IMR-90 (cell line): ENCODE measurements around the gene PRICKLE2.

ENCODE experiments used
- BHLHE40 ChIP-seq: fragments of 150-350 bp; IDR thresholded peaks from 2 replicates; pipeline ENCODE4 v1.6.1; 2016; ENCODE audit warnings: mild to moderate bottlenecking, low read depth, low read length
- CEBPB ChIP-seq: IDR thresholded peaks from 2 replicates; pipeline ENCODE4 v1.6.1; 2012; ENCODE audit warnings: low read depth, low read length, improper control_type of control experiment
- CHD1 ChIP-seq: IDR thresholded peaks from 2 replicates; pipeline ENCODE4 v1.6.1; 2012; ENCODE audit warnings: low read depth, low read length, improper control_type of control experiment
- MAFK ChIP-seq: IDR thresholded peaks from 2 replicates; pipeline ENCODE4 v1.6.1; 2012; ENCODE audit warnings: low read depth, low read length, improper control_type of control experiment
- MAZ ChIP-seq: IDR thresholded peaks from 2 replicates; pipeline ENCODE4 v1.6.1; 2012; ENCODE audit warnings: low read depth, mild to moderate bottlenecking, low read length, improper control_type of control experiment, moderate library complexity, borderline replicate concordance
- MXI1 ChIP-seq: IDR thresholded peaks from 2 replicates; pipeline ENCODE4 v1.6.1; 2012; ENCODE audit warnings: low read depth, mild to moderate bottlenecking, low read length, moderate library complexity, borderline replicate concordance
- POLR2A ChIP-seq: IDR thresholded peaks from 2 replicates; pipeline ENCODE4 v1.6.1; 2012; ENCODE audit warnings: mild to moderate bottlenecking, low read depth, low read length
- RAD21 ChIP-seq: IDR thresholded peaks from 2 replicates; pipeline ENCODE4 v1.6.1; 2012; ENCODE audit warnings: low read length, improper control_type of control experiment
- RCOR1 ChIP-seq: IDR thresholded peaks from 2 replicates; pipeline ENCODE4 v1.6.1; 2012; ENCODE audit warnings: mild to moderate bottlenecking, low read length, improper control_type of control experiment; ENCODE audit not compliant: insufficient replicate concordance
- SMC3 ChIP-seq: fragments of 150-350 bp; IDR thresholded peaks from 2 replicates; pipeline ENCODE4 v1.6.1; 2016; ENCODE audit warnings: low read depth, mild to moderate bottlenecking, antibody characterized with exemption, low read length, moderate library complexity
- TF ChIP-seq, protein P1 (sequence below): conservative IDR thresholded peaks from 2 replicates; pipeline ENCODE4 v1.5.1; 2012; ENCODE audit warnings: mild to moderate bottlenecking, low read depth, low read length, improper control_type of control experiment
- TF ChIP-seq, protein P2 (sequence below): fragments of 150-350 bp; IDR thresholded peaks from 2 replicates; pipeline ENCODE4 v1.6.1; 2016; ENCODE audit warnings: low read depth, mild to moderate bottlenecking, low read length, moderate library complexity, borderline replicate concordance
- TF ChIP-seq, protein P3 (sequence below): fragments of 150-350 bp; IDR thresholded peaks from 2 replicates; pipeline ENCODE4 v1.6.1; 2017; ENCODE audit warnings: mild to moderate bottlenecking, antibody characterized with exemption, low read length, low read depth

DNA sequence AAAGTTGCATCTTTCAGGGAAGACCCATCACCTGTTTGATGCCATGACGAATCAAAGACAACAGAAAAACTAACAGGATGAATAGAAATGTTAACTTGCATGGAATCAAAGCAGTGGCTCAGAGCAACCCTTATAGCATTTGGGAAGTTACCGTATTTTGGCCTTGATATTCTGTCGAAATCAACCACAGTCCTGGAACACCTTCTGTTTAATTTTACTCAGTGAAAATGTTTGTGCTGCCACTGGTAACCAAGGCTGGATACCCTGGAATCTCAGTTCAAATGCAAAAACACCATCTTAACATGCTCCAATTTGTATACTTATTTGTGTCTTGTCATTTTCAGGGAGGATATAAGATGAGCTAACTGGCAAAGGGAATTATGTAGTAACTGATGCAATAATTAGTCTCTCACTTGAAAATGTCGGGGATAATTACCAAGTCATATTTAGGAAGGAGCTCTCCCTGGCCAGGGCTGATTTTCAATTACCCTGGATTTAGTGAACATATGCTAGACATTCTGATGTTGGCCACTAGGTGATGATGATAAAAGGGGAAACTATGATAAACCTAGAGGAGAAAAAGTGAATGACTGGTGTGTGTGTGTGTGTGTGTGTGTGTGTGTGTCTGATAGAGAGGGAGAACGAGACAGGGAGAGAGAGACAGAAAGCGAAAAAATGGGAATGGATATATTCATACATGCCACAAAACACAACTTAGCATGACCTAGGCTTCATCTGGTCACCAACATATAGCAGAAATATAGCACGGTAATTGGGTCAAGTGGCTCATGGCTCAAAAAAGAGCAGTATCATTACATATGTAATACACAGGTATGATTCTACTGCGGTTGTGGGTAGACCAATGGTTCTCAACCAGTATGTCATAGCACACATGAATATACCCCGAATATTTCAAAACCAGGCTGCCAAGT lies 19.0 kb upstream of the PRICKLE2 start:
- TF ChIP-seq, protein P1, sequence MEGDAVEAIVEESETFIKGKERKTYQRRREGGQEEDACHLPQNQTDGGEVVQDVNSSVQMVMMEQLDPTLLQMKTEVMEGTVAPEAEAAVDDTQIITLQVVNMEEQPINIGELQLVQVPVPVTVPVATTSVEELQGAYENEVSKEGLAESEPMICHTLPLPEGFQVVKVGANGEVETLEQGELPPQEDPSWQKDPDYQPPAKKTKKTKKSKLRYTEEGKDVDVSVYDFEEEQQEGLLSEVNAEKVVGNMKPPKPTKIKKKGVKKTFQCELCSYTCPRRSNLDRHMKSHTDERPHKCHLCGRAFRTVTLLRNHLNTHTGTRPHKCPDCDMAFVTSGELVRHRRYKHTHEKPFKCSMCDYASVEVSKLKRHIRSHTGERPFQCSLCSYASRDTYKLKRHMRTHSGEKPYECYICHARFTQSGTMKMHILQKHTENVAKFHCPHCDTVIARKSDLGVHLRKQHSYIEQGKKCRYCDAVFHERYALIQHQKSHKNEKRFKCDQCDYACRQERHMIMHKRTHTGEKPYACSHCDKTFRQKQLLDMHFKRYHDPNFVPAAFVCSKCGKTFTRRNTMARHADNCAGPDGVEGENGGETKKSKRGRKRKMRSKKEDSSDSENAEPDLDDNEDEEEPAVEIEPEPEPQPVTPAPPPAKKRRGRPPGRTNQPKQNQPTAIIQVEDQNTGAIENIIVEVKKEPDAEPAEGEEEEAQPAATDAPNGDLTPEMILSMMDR, result peak; percentile 58
- TF ChIP-seq POLR2A (no peak), CHD1 (no peak), RAD21 (peak; percentile 57), MXI1 (no peak), BHLHE40 (no peak), MAFK (no peak), CEBPB (no peak), MAZ (no peak), SMC3 (peak; percentile 55), RCOR1 (no peak)
- TF ChIP-seq, protein P2, sequence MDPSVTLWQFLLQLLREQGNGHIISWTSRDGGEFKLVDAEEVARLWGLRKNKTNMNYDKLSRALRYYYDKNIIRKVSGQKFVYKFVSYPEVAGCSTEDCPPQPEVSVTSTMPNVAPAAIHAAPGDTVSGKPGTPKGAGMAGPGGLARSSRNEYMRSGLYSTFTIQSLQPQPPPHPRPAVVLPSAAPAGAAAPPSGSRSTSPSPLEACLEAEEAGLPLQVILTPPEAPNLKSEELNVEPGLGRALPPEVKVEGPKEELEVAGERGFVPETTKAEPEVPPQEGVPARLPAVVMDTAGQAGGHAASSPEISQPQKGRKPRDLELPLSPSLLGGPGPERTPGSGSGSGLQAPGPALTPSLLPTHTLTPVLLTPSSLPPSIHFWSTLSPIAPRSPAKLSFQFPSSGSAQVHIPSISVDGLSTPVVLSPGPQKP, result no peak
- TF ChIP-seq, protein P3, sequence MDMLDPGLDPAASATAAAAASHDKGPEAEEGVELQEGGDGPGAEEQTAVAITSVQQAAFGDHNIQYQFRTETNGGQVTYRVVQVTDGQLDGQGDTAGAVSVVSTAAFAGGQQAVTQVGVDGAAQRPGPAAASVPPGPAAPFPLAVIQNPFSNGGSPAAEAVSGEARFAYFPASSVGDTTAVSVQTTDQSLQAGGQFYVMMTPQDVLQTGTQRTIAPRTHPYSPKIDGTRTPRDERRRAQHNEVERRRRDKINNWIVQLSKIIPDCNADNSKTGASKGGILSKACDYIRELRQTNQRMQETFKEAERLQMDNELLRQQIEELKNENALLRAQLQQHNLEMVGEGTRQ, result no peak
